ENCODE data around the gene RPL9.

- TF ChIP-seq POLR2A (IDR thresholded peaks at IDR 0.05) (no peak), CTCF (IDR thresholded peaks at IDR 0.05) (no peak)
Measured at GRCh38 chr4:39429476-39430334, 29.0 kb downstream of the RPL9 start.
